GM12878 (cell line): ENCODE results near the gene ALDH1A2. TPM values are rescaled to one million over a fixed set of nuclear protein-coding genes. Genes with fewer than 3 reads are reported as not detected.

Experiments
- ATAC-seq: fragments of 200-7000 bp; cut with Tn5 transposase; 3 replicates; pipeline ENCODE4 v1.9.1; 2020; ENCODE audit warnings: mild to moderate bottlenecking, moderate library complexity
- BruUV-seq: library from RNA; stranded (reverse); fragments of 400-500 nt; replicated peaks from 2 replicates; lab custom pipeline; 2021; lab: Mats Ljungman, UMichigan
- CTCF ChIA-PET: fragments of 300-600 bp; sonication (Branson Sonifier 250); formaldehyde crosslinking; extraction: SDS; loops from one replicate; lab custom pipeline; 2021; ENCODE audit warnings: inconsistent platforms; lab: Yijun Ruan, JAX
- POLR2A ChIA-PET: fragments of 350-600 bp; formaldehyde crosslinking; extraction: SDS; loops from one replicate; lab custom pipeline; 2021; ENCODE audit warnings: inconsistent platforms; lab: Charles Lee
- RAD21 ChIA-PET: fragments of 300-600 bp; sonication (Branson Sonifier 250); formaldehyde crosslinking; loops from one replicate; lab custom pipeline; 2023; ENCODE audit warnings: antibody characterized with exemption; ENCODE audit not compliant: unreplicated experiment; lab: Charles Lee
- SMC1A ChIA-PET: fragments of 300-600 bp; sonication (Branson Sonifier 250); formaldehyde crosslinking; loops from one replicate; lab custom pipeline; 2023; ENCODE audit not compliant: unreplicated experiment, uncharacterized antibody; lab: Charles Lee
- DNase-seq: peaks from one replicate; pipeline ENCODE4 v3.0.0-alpha.2; 2011; ENCODE audit warnings: low read depth, low spot score
- FAIRE-seq: peaks from 3 replicates; lab custom pipeline; 2011; peaks lifted over from hg19 to GRCh38; lab: Jason Lieb, UNC
- H2AFZ ChIP-seq: 2 replicates; pipeline ENCODE4 v1.6.0; 2011; ENCODE audit warnings: low read depth, low read length, control low read depth; ENCODE audit not compliant: control insufficient read depth
- H3K27ac ChIP-seq: 2 replicates; pipeline ENCODE4 v1.5.1; 2011; ENCODE audit warnings: control low read depth; ENCODE audit not compliant: control insufficient read depth, insufficient read depth
- H3K27me3 ChIP-seq, 2 experiments: replicated peaks in 1 of 2; 2 replicates each; pipeline versions ENCODE4 v1.6.0 to v1.6.1; 2011; ENCODE audit warnings: low read length in 1 of 2; ENCODE audit not compliant: control insufficient read depth in 2 of 2, insufficient read depth in 2 of 2
- H3K36me3 ChIP-seq, 2 experiments: 2 replicates each; pipeline ENCODE4 v1.5.1; 2011; ENCODE audit warnings: low read length in 1 of 2; ENCODE audit not compliant: control insufficient read depth in 2 of 2, insufficient read depth in 2 of 2
- H3K4me1 ChIP-seq: 2 replicates; pipeline ENCODE4 v1.6.1; 2011; ENCODE audit warnings: mild to moderate bottlenecking, low read length, moderate library complexity, mixed read lengths; ENCODE audit not compliant: control insufficient read depth, insufficient read depth
- H3K4me2 ChIP-seq: 2 replicates; pipeline ENCODE4 v1.6.0; 2011; ENCODE audit warnings: control low read depth; ENCODE audit not compliant: control insufficient read depth, insufficient read depth
- H3K4me3 ChIP-seq: fragments of 200-600 bp; sonication (generic); 2 replicates; pipeline ENCODE4 v1.5.1; 2016
- H3K79me2 ChIP-seq: 2 replicates; pipeline ENCODE4 v1.6.0; 2011; ENCODE audit warnings: low read length; ENCODE audit not compliant: control insufficient read depth, insufficient read depth
- H3K9ac ChIP-seq: 2 replicates; pipeline ENCODE4 v1.8.0; 2011; ENCODE audit warnings: low read length, control low read depth, mixed read lengths; ENCODE audit not compliant: control insufficient read depth, insufficient read depth
- H3K9me3 ChIP-seq: replicated peaks from 3 replicates; pipeline ENCODE4 v1.5.1; 2011; ENCODE audit warnings: mild to moderate bottlenecking, low read length; ENCODE audit not compliant: control insufficient read depth, insufficient read depth
- H4K20me1 ChIP-seq: 2 replicates; pipeline ENCODE4 v1.6.0; 2011; ENCODE audit not compliant: control insufficient read depth, insufficient read depth
- DPF2 ChIP-seq: fragments of 450-650 bp; IDR thresholded peaks from 2 replicates; pipeline ENCODE4 v1.6.1; 2017; ENCODE audit warnings: mild to moderate bottlenecking
- EP300 ChIP-seq, 2 experiments: fragments of 150-350 bp in 1 of 2; IDR thresholded peaks; 2 replicates each; pipeline ENCODE4 v1.6.1; 2011 to 2012; ENCODE audit warnings: low read depth in 2 of 2, low read length in 2 of 2, borderline replicate concordance in 1 of 2, improper control_type of control experiment in 1 of 2, inconsistent platforms in 1 of 2; ENCODE audit not compliant: control insufficient read depth in 1 of 2
- MLLT1 ChIP-seq: fragments of 450-650 bp; IDR thresholded peaks from 2 replicates; pipeline ENCODE4 v1.6.1; 2016; ENCODE audit warnings: mild to moderate bottlenecking
- NBN ChIP-seq: fragments of 450-650 bp; IDR thresholded peaks from 2 replicates; pipeline ENCODE4 v1.6.1; 2016
- NKRF ChIP-seq: fragments of 450-650 bp; conservative IDR thresholded peaks from 2 replicates; pipeline ENCODE4 v1.6.1; 2017; ENCODE audit warnings: mild to moderate bottlenecking, moderate library complexity
- PAX5 ChIP-seq: IDR thresholded peaks from 2 replicates; pipeline ENCODE4 v1.6.1; 2011; ENCODE audit warnings: low read depth, low read length, borderline replicate concordance
- PML ChIP-seq: IDR thresholded peaks from 2 replicates; pipeline ENCODE4 v1.6.1; 2012; ENCODE audit warnings: low read length, inconsistent platforms
- RFX5 ChIP-seq: IDR thresholded peaks from 2 replicates; pipeline ENCODE4 v1.6.1; 2011; ENCODE audit warnings: low read depth, low read length, improper control_type of control experiment
- SPI1 ChIP-seq: IDR thresholded peaks from 2 replicates; pipeline ENCODE4 v1.6.1; 2011; ENCODE audit warnings: low read depth, mild to moderate bottlenecking, low read length, moderate library complexity, borderline replicate concordance; ENCODE audit not compliant: insufficient read depth
- STAT1 ChIP-seq: fragments of 450-650 bp; conservative IDR thresholded peaks from 2 replicates; pipeline ENCODE4 v1.6.1; 2014; ENCODE audit warnings: antibody characterized with exemption, mild to moderate bottlenecking
- TARDBP ChIP-seq: IDR thresholded peaks from 2 replicates; pipeline ENCODE4 v1.6.1; 2016; ENCODE audit warnings: borderline replicate concordance
- WGBS: methylation state at CpG from one replicate; pipeline ENCODE4 v1.1.6; 2016; ENCODE audit warnings: low lambda C conversion rate; ENCODE audit not compliant: insufficient replicate concordance, insufficient coverage; ENCODE audit errors: missing lambda C conversion rate; 5-methylcytosine and 5-hydroxymethylcytosine counted together
- in situ Hi-C: fragments of 300-500 bp; cut with MboI; formaldehyde crosslinking; loops from 9 replicates; pipeline ENCODE4 v1.14.3; 2018; ENCODE audit warnings: mixed read lengths
- intact Hi-C: fragments of 100-400 bp; cut with micrococcal nuclease; formaldehyde crosslinking; loops from one replicate; pipeline ENCODE4 v1.14.2; 2022; ENCODE audit not compliant: unreplicated experiment
- polyA plus RNA-seq, 11 experiments: library from polyadenylated mRNA; depleted of rRNA in 4 of 11; unstranded in 6 of 11; stranded (reverse) in 5 of 11; fragments of >200 nt; fragmentation: Nextera tagmentation in 4 of 11; fragmentation: Illumina TruSeq in 1 of 11; extraction: Ambion mirVana in 4 of 11; extraction: Trizol in 1 of 11; gene quantifications; 1 replicate in 1 of 11; 2 replicates in 10 of 11; pipeline versions ENCODE4 v1.2.1 to v1.2.3, GENCODE V29; 2011 to 2016; ENCODE audit warnings: inconsistent platforms in 2 of 11, missing spikeins in 2 of 11, low read depth in 1 of 11
- total RNA-seq, 4 experiments: library from RNA; depleted of rRNA in 3 of 4; stranded (reverse); fragments of >200 nt in 3 of 4; fragmentation: Illumina TruSeq in 1 of 4; extraction: Trizol in 1 of 4; gene quantifications; 2 replicates each; pipeline versions ENCODE4 v1.2.1 to v1.2.3, GENCODE V29; 2013 to 2021

The ALDH1A2 gene
- total and polyA plus RNA-seq, 10 of the 15 experiments (the other 5 are each of a cell fraction or from before 2014, with no cell fraction given), result 0.06 to 0.92 (median 0.18) TPM; not detected in 5

DNA sequence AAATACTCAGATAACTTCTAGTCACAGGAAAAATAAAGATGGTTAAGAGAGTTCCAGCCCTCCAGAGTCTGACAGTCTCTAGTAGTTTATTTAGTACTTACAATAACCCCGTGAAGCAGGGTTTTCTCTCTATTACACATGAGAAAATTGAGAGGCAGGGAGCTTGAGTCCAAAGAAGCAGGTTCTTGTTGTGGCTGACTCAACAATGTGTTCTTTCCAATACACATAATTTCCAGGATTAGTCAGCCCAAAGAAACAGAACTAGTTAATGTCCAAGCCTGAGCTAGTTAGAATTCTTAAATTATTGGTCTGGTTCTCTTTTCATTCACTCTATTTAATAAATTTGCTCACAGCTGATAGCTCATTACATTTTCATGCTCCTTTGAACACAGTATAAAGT is 49.9 kb downstream of the ALDH1A2 start (continued):
- TF ChIP-seq NKRF (no peak), DPF2 (no peak)

DNA sequence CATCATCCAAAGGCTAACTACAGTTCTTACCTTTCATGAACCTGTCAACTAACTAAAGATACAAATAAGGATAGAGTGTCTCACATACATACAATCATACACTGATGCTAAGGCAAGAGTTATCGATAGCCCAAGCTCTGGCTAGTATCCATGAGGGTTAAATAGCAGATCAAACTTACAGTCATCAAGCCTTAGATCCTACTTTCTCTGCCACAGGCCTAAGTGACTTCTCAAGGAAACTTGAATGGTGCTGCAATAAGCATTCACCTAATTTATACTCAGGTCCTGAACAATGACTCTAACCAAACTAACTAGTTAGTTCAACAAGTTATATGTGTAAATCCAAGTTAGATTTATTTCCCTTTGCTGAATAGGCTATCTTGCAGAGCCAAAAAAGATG is 51.0 kb downstream of the ALDH1A2 start:
- ATAC-seq, result no peak
- in situ Hi-C loops (no loop called here), intact Hi-C loops (no loop called here)
- Histone ChIP-seq H4K20me1 (no peaks in the 10 kb centered on the region), H2AFZ (no peak overlapping the region), H3K79me2 (no peaks in the 10 kb centered on the region), H3K9me3 (no peaks in the 10 kb centered on the region), H3K4me3 (no peak overlapping the region), H3K4me1 (no peaks in the 10 kb centered on the region), H3K9ac (no peak overlapping the region), H3K27me3 (no peaks in the 10 kb centered on the region), H3K4me2 (no peak overlapping the region), H3K27ac (no peak overlapping the region), H3K36me3 (no peaks in the 10 kb centered on the region)
- CTCF ChIA-PET, result no interaction called here
- FAIRE-seq, result no peak
- TF ChIP-seq SPI1, result no peak
- TF ChIP-seq PML, result no peak
- TF ChIP-seq NBN, result no peak
- no peak for TF ChIP-seq MLLT1
- no peak for TF ChIP-seq PAX5
- TF ChIP-seq STAT1, result no peak
- TF ChIP-seq RFX5, result no peak
- no peak for TF ChIP-seq EP300 (IDR thresholded peaks at IDR 0.05; ENCODE audit: borderline replicate concordance in 1 of 2, control insufficient read depth in 1 of 2, low read depth in 2 of 2, low read length in 2 of 2)
- no peak for TF ChIP-seq TARDBP
- no peak for DNase-seq
- SMC1A ChIA-PET, result no interaction called here
- RAD21 ChIA-PET, result no interaction called here
- WGBS, result 71% methylated on average over 1 of the region's 1 CpG
- POLR2A ChIA-PET, result no interaction called here
- no TSS peak for BruUV-seq
